ENCODE measurements around the gene SPDYC. TPM values are rescaled to one million over a fixed set of nuclear protein-coding genes. Genes with fewer than 3 reads are reported as not detected.

The SPDYC gene
- total RNA-seq, 1 donor from 2014 or later, result not detected

DNA sequence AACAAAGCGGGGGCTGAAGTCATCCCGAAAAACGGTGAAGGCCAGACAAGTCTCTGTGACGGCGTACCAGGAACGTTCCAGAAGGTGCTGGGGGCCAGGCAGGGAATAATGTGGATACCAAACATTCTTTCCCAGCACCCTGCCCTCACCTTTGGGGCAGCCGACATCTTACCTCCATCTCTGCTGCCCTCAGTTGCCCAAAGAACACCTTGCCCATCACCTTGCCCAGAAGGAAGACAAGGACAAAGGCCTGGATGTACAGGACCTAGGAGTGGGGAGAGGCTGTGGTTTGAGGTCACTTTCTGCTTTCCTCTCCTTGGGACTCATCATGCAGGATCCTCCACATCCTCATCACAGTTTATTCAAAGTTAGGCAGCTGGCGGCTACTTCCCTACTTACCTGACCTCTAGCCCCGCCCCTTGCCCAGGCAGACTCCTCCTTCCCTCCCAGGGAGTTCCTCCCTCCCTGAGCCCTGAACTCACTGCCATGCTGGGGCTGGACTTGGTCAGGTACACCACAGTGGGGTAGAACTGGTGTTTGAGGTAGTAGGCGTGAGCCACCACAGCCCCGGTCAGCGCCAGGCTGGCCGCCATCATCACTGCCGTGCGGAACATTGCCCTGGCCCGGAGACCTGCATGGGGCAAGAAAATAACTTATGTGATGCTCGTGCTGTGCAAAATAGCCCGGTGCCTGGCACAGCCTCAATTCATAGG is 36.9 kb upstream of the SPDYC start:
- TF ChIP-seq, protein P1, sequence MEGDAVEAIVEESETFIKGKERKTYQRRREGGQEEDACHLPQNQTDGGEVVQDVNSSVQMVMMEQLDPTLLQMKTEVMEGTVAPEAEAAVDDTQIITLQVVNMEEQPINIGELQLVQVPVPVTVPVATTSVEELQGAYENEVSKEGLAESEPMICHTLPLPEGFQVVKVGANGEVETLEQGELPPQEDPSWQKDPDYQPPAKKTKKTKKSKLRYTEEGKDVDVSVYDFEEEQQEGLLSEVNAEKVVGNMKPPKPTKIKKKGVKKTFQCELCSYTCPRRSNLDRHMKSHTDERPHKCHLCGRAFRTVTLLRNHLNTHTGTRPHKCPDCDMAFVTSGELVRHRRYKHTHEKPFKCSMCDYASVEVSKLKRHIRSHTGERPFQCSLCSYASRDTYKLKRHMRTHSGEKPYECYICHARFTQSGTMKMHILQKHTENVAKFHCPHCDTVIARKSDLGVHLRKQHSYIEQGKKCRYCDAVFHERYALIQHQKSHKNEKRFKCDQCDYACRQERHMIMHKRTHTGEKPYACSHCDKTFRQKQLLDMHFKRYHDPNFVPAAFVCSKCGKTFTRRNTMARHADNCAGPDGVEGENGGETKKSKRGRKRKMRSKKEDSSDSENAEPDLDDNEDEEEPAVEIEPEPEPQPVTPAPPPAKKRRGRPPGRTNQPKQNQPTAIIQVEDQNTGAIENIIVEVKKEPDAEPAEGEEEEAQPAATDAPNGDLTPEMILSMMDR (IDR thresholded peaks at IDR 0.05), result no peak
- Histone ChIP-seq H3K36me3 (peaks cover 48 to 50% of the 10 kb centered on the region in 2 donors), H3K27me3 (no peaks in the 10 kb centered on the region), H3K4me1 (peaks cover 11 to 24% of the 10 kb centered on the region in 2 donors), H3K9me3 (no peaks in the 10 kb centered on the region), H3K27ac (peak overlapping the region; percentile 95 to 99), H3K4me3 (peak overlapping the region; percentile 89 to 99)
- peak in 1 of 2 donors; percentile 66 for DNase-seq (ENCODE audit: low spot score in 2 of 2)
- intact Hi-C loops (cut with DNase I), result no loop called here

DNA sequence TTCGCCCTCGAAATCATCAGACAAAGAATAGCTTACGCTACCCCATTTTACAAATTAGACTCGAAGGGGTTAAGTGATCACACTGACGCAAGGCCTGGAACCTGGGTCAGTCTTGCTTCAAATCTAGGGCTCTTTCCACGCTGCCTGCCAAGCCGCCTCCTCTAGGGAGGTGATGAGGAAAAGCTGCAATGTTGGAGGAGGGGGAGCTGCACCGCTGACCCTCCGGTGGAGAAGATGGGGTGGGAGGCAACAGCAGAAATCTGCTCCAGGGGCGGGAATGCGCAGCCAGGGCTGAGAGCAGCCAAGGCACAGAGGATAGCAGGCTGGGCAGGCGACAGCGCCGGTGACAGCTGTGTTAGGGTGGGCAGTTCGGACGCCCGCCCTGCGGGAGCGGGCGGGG is 36.3 kb upstream of the SPDYC start:
- Histone ChIP-seq H3K27me3 (no peaks in the 10 kb centered on the region), H3K4me1 (peaks cover 11 to 24% of the 10 kb centered on the region in 2 donors), H3K9me3 (no peaks in the 10 kb centered on the region), H3K4me3 (peak overlapping the region; percentile 89 to 99), H3K36me3 (peaks cover 43 to 44% of the 10 kb centered on the region in 2 donors), H3K27ac (peak overlapping the region; percentile 95 to 99)
- TF ChIP-seq, protein P1 (IDR thresholded peaks at IDR 0.05), result no peak
- DNase-seq (ENCODE audit: low spot score in 2 of 2), result peak in 1 of 2 donors; percentile 65
- intact Hi-C loops (cut with DNase I), result loop anchor here (1.0 to 2.0 kb wide), 3 partner anchors 17 to 106 kb away; partner anchors contain the start of genes SNX15 and TM7SF2

DNA sequence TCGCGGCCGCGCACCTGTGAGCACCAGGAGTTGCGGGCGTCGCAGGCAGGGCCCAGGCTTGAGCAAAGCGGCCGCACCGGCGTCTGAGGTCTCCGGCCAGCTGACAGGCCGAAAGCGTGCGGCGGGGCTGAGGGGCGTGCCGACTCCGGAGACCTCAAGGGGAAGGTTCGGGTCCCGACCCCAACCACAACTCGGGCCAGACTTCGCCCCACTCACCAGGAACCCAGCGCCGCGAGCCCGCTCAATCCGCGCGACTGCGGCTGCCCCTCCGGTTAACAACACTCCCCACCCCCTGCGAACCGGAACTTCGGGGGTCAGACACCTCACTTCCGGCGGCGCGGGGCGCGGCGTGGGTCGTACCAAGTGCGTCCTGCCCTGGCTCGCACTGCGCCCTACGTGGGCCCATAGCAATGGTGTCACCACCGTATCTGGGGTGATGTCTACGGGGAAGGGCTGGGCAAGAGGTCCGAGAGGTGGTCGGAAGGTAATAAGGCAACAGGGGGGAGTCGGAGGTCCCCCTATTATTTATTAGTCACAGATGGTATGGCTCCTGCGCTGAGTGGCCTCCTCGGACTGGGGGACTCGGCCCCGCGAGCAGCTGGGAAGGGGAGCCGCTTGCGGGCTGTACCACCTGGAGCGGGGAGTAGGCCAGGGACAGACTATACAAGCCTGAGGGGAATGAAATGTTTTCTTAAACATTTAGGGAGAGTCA is 35.6 kb upstream of the SPDYC start, which contains the start of gene SYVN1:
Gene SYVN1 (minus strand): TSS at position 280 of the 712 bp plus-strand sequence. CDS start 918 bp downstream, outside the sequence.
- no peaks in the 10 kb centered on the region for H3K9me3 ChIP-seq
- H3K27me3 ChIP-seq, result no peaks in the 10 kb centered on the region
- peaks cover 36 to 38% of the 10 kb centered on the region in 2 donors for H3K36me3 ChIP-seq
- peak within 1 kb of the TSS; percentile 89 to 99 for H3K4me3 ChIP-seq
- TF ChIP-seq, protein P1 (IDR thresholded peaks at IDR 0.05), result no peak
- H3K4me1 ChIP-seq, result peaks cover 11 to 24% of the 10 kb centered on the region in 2 donors
- H3K27ac ChIP-seq, result peak within 1 kb of the TSS; percentile 95 to 99
- intact Hi-C loops (cut with DNase I), result loop anchor here (1.0 to 2.0 kb wide), 3 partner anchors 16 to 107 kb away; partner anchors contain the start of genes SNX15 and TM7SF2
- peak; percentile 66 to 95 for DNase-seq (ENCODE audit: low spot score in 2 of 2)

DNA sequence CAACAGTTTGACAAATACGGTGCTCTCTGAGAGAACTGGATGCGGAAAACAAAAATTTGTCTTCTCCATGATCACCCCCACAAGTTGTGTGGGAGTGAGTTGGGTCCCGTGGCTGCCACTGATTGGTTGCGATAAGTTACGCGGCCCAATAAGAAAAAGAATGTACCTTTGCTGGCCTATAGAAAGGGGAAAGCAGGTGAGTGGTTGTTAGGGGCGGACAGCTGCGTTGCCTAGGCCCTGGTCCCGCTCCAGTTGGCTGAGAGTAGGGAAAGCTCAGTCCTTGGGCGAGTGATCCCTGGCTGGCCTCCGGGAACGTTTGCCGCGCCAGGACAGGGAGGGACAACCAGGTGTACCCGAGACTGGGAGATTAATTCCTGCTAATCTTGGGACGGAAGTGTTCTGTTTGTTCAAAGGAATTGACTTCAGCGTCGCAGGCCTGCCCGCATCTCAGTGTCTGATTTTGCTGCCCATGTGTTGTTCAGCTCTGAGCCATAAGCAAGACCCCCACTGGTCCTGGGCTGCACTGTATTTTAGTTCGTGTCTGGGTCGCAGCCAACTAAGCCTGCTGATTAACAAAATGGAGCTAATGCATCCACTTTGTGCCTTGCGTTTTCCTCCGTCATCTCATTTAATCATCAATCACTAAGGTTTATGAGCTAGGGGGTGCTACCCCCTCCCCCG is 34.9 kb upstream of the SPDYC start:
- peaks cover 11 to 24% of the 10 kb centered on the region in 2 donors for H3K4me1 ChIP-seq
- DNase-seq (ENCODE audit: low spot score in 2 of 2), result peak; percentile 91 to 97
- intact Hi-C loops (cut with DNase I), result loop anchor here (1.0 to 5.0 kb wide), 5 partner anchors 16 to 182 kb away; partner anchors contain the start of genes CAPN1, SNX15 and TM7SF2
- H3K4me3 ChIP-seq, result peak overlapping the region; percentile 89 to 99
- H3K27ac ChIP-seq, result peak overlapping the region; percentile 95 to 99
- no peaks in the 10 kb centered on the region for H3K27me3 ChIP-seq
- peaks cover 29 to 31% of the 10 kb centered on the region in 2 donors for H3K36me3 ChIP-seq
- TF ChIP-seq, protein P1 (IDR thresholded peaks at IDR 0.05), result no peak
- no peaks in the 10 kb centered on the region for H3K9me3 ChIP-seq

DNA sequence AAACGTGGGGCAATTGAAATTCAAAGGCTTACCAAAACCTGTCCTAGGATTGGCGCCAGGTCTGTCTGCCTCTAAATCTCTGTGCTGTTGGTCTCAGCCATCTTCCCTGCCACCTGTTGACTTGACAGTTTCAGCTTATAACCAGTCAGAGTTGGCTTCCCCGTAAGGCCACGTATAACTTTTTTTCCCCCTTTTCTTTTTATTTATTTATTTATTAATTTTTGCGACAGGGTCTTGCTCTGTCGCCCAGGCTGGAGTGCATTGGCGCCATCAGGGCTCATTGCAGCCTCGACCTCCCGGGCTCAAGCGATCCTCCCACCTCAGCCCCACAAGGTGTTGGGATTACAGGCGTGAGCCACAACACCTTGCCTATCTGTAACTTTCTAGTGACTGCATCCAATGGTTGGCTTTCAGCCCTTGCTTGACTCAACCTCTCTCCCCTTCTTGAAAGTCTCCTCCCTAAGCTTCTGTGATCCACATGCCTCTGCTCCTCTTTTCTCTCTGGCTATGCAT is 34.3 kb upstream of the SPDYC start:
- no peaks in the 10 kb centered on the region for H3K27me3 ChIP-seq
- intact Hi-C loops (cut with DNase I), result loop anchor here (1.0 to 5.0 kb wide), 4 partner anchors 15 to 182 kb away; partner anchors contain the start of genes CAPN1 and TM7SF2
- peak overlapping the region; percentile 95 to 99 for H3K27ac ChIP-seq
- H3K4me1 ChIP-seq, result peaks cover 11 to 24% of the 10 kb centered on the region in 2 donors
- TF ChIP-seq, protein P1 (IDR thresholded peaks at IDR 0.05), result no peak
- H3K9me3 ChIP-seq, result no peaks in the 10 kb centered on the region
- peak overlapping the region; percentile 89 to 99 for H3K4me3 ChIP-seq
- DNase-seq (ENCODE audit: low spot score in 2 of 2), result peak in 1 of 2 donors; percentile 52
- peaks cover 23 to 25% of the 10 kb centered on the region in 2 donors for H3K36me3 ChIP-seq
